ENCODE results near the gene ZNF385B. TPM values are rescaled to one million over a fixed set of nuclear protein-coding genes. Genes with fewer than 3 reads are reported as not detected.

ZNF385B gene
- total RNA-seq, 2 experiments from 2014 or later, result 113 to 178 TPM

DNA sequence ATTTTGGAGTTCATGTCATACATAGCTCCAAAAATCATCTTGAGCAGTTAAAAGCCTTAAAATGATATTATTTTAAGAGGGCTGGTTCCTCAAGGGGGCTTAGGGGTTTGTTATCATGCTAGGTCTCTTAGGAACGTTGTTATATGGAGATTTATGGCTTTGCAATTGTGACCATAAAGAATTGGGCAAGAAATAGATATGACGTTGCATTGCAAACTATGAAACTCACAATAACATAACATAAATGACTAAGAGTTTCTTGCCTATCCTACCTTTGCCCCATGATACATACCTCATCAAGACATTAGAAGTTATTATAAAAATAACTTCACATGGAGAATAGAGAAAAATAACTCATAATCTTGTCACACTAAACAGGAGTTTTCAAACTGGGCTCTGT, 390.4 kb downstream of the ZNF385B start:
- BruUV-seq (replicated peaks), result no TSS peak
- no peak for TF ChIP-seq EZH2phosphoT487 (IDR thresholded peaks at IDR 0.05; ENCODE audit: borderline replicate concordance, low read depth, low read length)
- TF ChIP-seq, protein P1, sequence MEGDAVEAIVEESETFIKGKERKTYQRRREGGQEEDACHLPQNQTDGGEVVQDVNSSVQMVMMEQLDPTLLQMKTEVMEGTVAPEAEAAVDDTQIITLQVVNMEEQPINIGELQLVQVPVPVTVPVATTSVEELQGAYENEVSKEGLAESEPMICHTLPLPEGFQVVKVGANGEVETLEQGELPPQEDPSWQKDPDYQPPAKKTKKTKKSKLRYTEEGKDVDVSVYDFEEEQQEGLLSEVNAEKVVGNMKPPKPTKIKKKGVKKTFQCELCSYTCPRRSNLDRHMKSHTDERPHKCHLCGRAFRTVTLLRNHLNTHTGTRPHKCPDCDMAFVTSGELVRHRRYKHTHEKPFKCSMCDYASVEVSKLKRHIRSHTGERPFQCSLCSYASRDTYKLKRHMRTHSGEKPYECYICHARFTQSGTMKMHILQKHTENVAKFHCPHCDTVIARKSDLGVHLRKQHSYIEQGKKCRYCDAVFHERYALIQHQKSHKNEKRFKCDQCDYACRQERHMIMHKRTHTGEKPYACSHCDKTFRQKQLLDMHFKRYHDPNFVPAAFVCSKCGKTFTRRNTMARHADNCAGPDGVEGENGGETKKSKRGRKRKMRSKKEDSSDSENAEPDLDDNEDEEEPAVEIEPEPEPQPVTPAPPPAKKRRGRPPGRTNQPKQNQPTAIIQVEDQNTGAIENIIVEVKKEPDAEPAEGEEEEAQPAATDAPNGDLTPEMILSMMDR (conservative IDR thresholded peaks at IDR 0.05; ENCODE audit: low read length), result no peak
- no peak for DNase-seq (ENCODE audit: low spot score)

DNA sequence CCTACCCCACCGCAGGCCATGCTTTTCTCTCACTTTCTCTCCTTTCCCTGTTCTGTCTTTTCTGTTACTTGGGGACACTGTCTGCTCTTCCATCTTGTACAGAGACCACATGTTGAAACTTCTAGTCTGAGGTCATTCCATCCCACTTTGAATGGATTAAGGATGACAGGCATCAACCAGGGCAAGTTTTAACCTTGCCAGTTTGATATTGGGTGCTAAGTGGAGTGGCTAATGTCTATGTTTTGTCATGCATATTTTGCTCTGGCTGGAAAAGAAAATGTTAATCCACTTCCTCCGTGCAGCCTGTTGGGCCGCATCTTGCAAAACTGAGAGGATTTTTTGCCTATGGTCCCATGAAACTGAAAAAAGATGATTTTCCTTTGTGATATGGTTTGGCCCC, 391.3 kb downstream of the ZNF385B start:
- H3K9me3 ChIP-seq (ENCODE audit: low read length), result 0 out of 2 replicates have a peak, but pooled peaks cover 4% of the 10 kb centered on the region
- H3K4me3 ChIP-seq (ENCODE audit: low read depth, low read length, poor library complexity, severe bottlenecking), result no peak overlapping the region
- ChIA-PET POLR2A (no interaction called here), CTCF (ENCODE audit: unreplicated experiment) (no interaction called here)
- intact Hi-C loops (cut with micrococcal nuclease; ENCODE audit: unreplicated experiment), result no loop called here
- BruUV-seq (replicated peaks), result no TSS peak
- H3K9me2 ChIP-seq (ENCODE audit: insufficient read depth, low read length), result no peaks in the 10 kb centered on the region
- H4K20me1 ChIP-seq (ENCODE audit: insufficient read depth, low read length), result no peaks in the 10 kb centered on the region
- no peak overlapping the region for H2AFZ ChIP-seq (ENCODE audit: low read length)
- H3K4me1 ChIP-seq (ENCODE audit: insufficient read depth, low read length, poor library complexity, severe bottlenecking), result no peaks in the 10 kb centered on the region
- no peak overlapping the region for H3K27ac ChIP-seq (ENCODE audit: low read depth, low read length, poor library complexity, severe bottlenecking)
- no peak for DNase-seq (ENCODE audit: low spot score)
- no peaks in the 10 kb centered on the region for H3K79me2 ChIP-seq (ENCODE audit: insufficient read depth, low read depth, low read length)
- H3K36me3 ChIP-seq (ENCODE audit: insufficient read depth, low read length), result peaks cover 57% of the 10 kb centered on the region
- no peak overlapping the region for H3K4me2 ChIP-seq (ENCODE audit: low read length)
- TF ChIP-seq, protein P1 (conservative IDR thresholded peaks at IDR 0.05; ENCODE audit: low read length), result no peak
- TF ChIP-seq EZH2phosphoT487 (IDR thresholded peaks at IDR 0.05; ENCODE audit: borderline replicate concordance, low read depth, low read length), result no peak

More for the DNA sequence above, 390.4 kb downstream of the ZNF385B start:
- POLR2A ChIA-PET, result no interaction called here
- no peak overlapping the region for H3K4me2 ChIP-seq (ENCODE audit: low read length)
- peaks cover 48% of the 10 kb centered on the region for H3K36me3 ChIP-seq (ENCODE audit: insufficient read depth, low read length)
- no peak overlapping the region for H2AFZ ChIP-seq (ENCODE audit: low read length)
- CTCF ChIA-PET (ENCODE audit: unreplicated experiment), result no interaction called here
- no peaks in the 10 kb centered on the region for H3K4me1 ChIP-seq (ENCODE audit: insufficient read depth, low read length, poor library complexity, severe bottlenecking)
- no peak overlapping the region for H3K4me3 ChIP-seq (ENCODE audit: low read depth, low read length, poor library complexity, severe bottlenecking)
- H3K79me2 ChIP-seq (ENCODE audit: insufficient read depth, low read depth, low read length), result no peaks in the 10 kb centered on the region
- no peaks in the 10 kb centered on the region for H4K20me1 ChIP-seq (ENCODE audit: insufficient read depth, low read length)
- no peaks in the 10 kb centered on the region for H3K9me2 ChIP-seq (ENCODE audit: insufficient read depth, low read length)
- intact Hi-C loops (cut with micrococcal nuclease; ENCODE audit: unreplicated experiment), result no loop called here
- no peaks in the 10 kb centered on the region for H3K9me3 ChIP-seq (ENCODE audit: low read length)
- H3K27ac ChIP-seq (ENCODE audit: low read depth, low read length, poor library complexity, severe bottlenecking), result no peak overlapping the region

DNA sequence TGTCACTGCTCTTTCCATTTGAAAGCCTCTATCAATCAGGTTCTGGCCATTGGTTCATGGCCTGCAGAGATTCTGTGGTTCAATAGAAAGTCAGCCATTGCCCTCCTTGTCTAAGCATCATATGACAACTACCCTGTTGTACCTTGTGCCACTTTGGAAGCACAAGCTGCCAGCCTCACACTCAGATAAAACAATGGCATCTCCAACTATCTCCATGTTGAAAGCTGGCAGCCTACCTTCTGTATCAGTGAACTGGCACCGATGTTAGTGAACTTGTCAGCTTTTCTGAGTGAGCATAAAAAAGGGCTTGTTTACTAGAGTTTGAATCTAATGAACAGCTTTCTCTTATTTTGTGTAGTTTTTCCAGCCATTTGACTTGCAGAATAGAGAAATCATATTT, 393.5 kb downstream of the ZNF385B start:
- H3K9me2 ChIP-seq (ENCODE audit: insufficient read depth, low read length), result no peaks in the 10 kb centered on the region
- H3K79me2 ChIP-seq (ENCODE audit: insufficient read depth, low read depth, low read length), result no peaks in the 10 kb centered on the region
- no peak for DNase-seq (ENCODE audit: low spot score)
- TF ChIP-seq, protein P1 (conservative IDR thresholded peaks at IDR 0.05; ENCODE audit: low read length), result no peak
- TF ChIP-seq EZH2phosphoT487 (IDR thresholded peaks at IDR 0.05; ENCODE audit: borderline replicate concordance, low read depth, low read length), result no peak
- H3K4me3 ChIP-seq (ENCODE audit: low read depth, low read length, poor library complexity, severe bottlenecking), result no peak overlapping the region
- BruUV-seq (replicated peaks), result no TSS peak
- intact Hi-C loops (cut with micrococcal nuclease; ENCODE audit: unreplicated experiment), result no loop called here
- CTCF ChIA-PET (ENCODE audit: unreplicated experiment), result no interaction called here
- H3K4me2 ChIP-seq (ENCODE audit: low read length), result no peak overlapping the region
- no peaks in the 10 kb centered on the region for H4K20me1 ChIP-seq (ENCODE audit: insufficient read depth, low read length)
- no peak overlapping the region for H2AFZ ChIP-seq (ENCODE audit: low read length)
- POLR2A ChIA-PET, result interaction anchor here (0.6 kb wide), 1 partner anchor 1772 kb away, joined by 3 read pairs; no protein-coding TSS in a partner anchor
- no peaks in the 10 kb centered on the region for H3K4me1 ChIP-seq (ENCODE audit: insufficient read depth, low read length, poor library complexity, severe bottlenecking)
- H3K27ac ChIP-seq (ENCODE audit: low read depth, low read length, poor library complexity, severe bottlenecking), result no peak overlapping the region
- H3K36me3 ChIP-seq (ENCODE audit: insufficient read depth, low read length), result peaks cover 48% of the 10 kb centered on the region
- 0 out of 2 replicates have a peak, but pooled peaks cover 7% of the 10 kb centered on the region for H3K9me3 ChIP-seq (ENCODE audit: low read length)

Data from OCI-LY7 (cell line).